B cell (primary cell): ENCODE measurements around the gene GSTT4. TPM values are rescaled to one million over a fixed set of nuclear protein-coding genes. Genes with fewer than 3 reads are reported as not detected.
"Not testable (repeated sequence)": the region's sequence is repeated elsewhere in the genome, so short reads cannot be mapped to it uniquely, and the experiment has no call there.

Source experiments
- ATAC-seq: fragments of 200-7000 bp; cut with Tn5 transposase; one replicate; pipeline ENCODE4 v1.10.0; 2021; ENCODE audit warnings: low read depth, mild to moderate bottlenecking, moderate number of reproducible peaks, moderate library complexity
- CTCF ChIA-PET: fragments of 350-600 bp; sonication (Branson Sonifier 250); formaldehyde crosslinking; loops from one replicate; lab custom pipeline; 2021; ENCODE audit warnings: antibody characterized with exemption, inconsistent platforms; lab: Charles Lee
- POLR2A ChIA-PET: fragments of 350-600 bp; sonication (Branson Sonifier 250); formaldehyde crosslinking; loops from one replicate; lab custom pipeline; 2021; ENCODE audit warnings: antibody characterized with exemption; lab: Charles Lee
- DNase-seq: peaks from one replicate; pipeline ENCODE4 v3.0.0; 2013
- H2AFZ ChIP-seq: 2 replicates; pipeline ENCODE4 v1.6.1; 2012; ENCODE audit warnings: mild to moderate bottlenecking, low read depth, low read length; ENCODE audit not compliant: insufficient read depth, poor library complexity, severe bottlenecking
- H3K27ac ChIP-seq, 2 donors: 1 replicate in 1 of 2; 2 replicates in 1 of 2; pipeline ENCODE4 v1.5.1; 2012 to 2013; ENCODE audit warnings: low read length in 2 of 2, mild to moderate bottlenecking in 2 of 2, moderate library complexity in 1 of 2
- H3K27me3 ChIP-seq, 4 experiments: fragments of 200-600 bp in 1 of 4; sonication (generic) in 1 of 4; replicated peaks in 1 of 4; 1 replicate in 2 of 4; 2 replicates in 2 of 4; pipeline versions ENCODE4 v1.6.1 to v1.7.0; 2013 to 2016; ENCODE audit warnings: low read length in 3 of 4, mild to moderate bottlenecking in 2 of 4, mixed read lengths in 1 of 4, moderate library complexity in 1 of 4; ENCODE audit not compliant: insufficient read depth in 4 of 4, control insufficient read depth in 3 of 4; ENCODE audit errors: control extremely low read depth in 1 of 4
- H3K36me3 ChIP-seq, 2 experiments: replicated peaks in 1 of 2; 1 replicate in 1 of 2; 2 replicates in 1 of 2; pipeline versions ENCODE4 v1.6.1 to v1.7.1; 2013; ENCODE audit warnings: low read length in 1 of 2; ENCODE audit not compliant: insufficient read depth in 2 of 2, control insufficient read depth in 1 of 2; ENCODE audit errors: control extremely low read depth in 1 of 2, extremely low read depth in 1 of 2
- H3K4me1 ChIP-seq, 2 donors: fragments of 200-600 bp in 1 of 2; sonication (generic) in 1 of 2; 1 replicate in 1 of 2; 2 replicates in 1 of 2; pipeline versions ENCODE4 v1.5.1 to v1.6.1; 2013 to 2017; ENCODE audit warnings: low read length in 2 of 2; ENCODE audit not compliant: control insufficient read depth in 2 of 2, insufficient read depth in 2 of 2
- H3K4me2 ChIP-seq: replicated peaks from 2 replicates; pipeline ENCODE3; 2012; ENCODE audit warnings: mild to moderate bottlenecking, low read depth, low read length; ENCODE audit not compliant: poor library complexity, severe bottlenecking
- H3K4me3 ChIP-seq, 5 experiments: fragments of 200-600 bp in 1 of 5; sonication (generic) in 1 of 5; 1 replicate in 3 of 5; 2 replicates in 2 of 5; pipeline versions ENCODE4 v1.5.1 to v1.7.0; 2011 to 2016; ENCODE audit warnings: low read length in 4 of 5, mild to moderate bottlenecking in 4 of 5, low read depth in 2 of 5, control low read depth in 1 of 5, moderate library complexity in 1 of 5; ENCODE audit not compliant: insufficient read depth in 1 of 5; ENCODE audit errors: control extremely low read depth in 1 of 5, extremely low read depth in 1 of 5
- H3K79me2 ChIP-seq: fragments of 200-600 bp; sonication (generic); one replicate; pipeline ENCODE4 v1.6.0; 2016; ENCODE audit warnings: low read length; ENCODE audit not compliant: control insufficient read depth, insufficient read depth
- H3K9ac ChIP-seq: fragments of 200-600 bp; sonication (generic); 2 replicates; pipeline ENCODE4 v1.6.1; 2017; ENCODE audit warnings: mild to moderate bottlenecking, low read length, moderate library complexity
- H3K9me3 ChIP-seq, 3 donors: one replicate each; pipeline versions ENCODE4 v1.6.1 to v1.7.1; 2013; ENCODE audit warnings: low read length in 2 of 3; ENCODE audit not compliant: control insufficient read depth in 2 of 3, insufficient read depth in 1 of 3; ENCODE audit errors: control extremely low read depth in 1 of 3
- H4K20me1 ChIP-seq: 2 replicates; pipeline ENCODE4 v1.6.0; 2012; ENCODE audit warnings: mild to moderate bottlenecking, low read length; ENCODE audit not compliant: insufficient read depth, control insufficient read depth, poor library complexity, severe bottlenecking
- H3K27ac Mint-ChIP-seq: one replicate; pipeline ENCODE4 v1.8.0; 2021; ENCODE audit warnings: mixed read lengths
- H3K27me3 Mint-ChIP-seq: one replicate; pipeline ENCODE4 v1.8.0; 2021; ENCODE audit warnings: mixed read lengths
- H3K4me1 Mint-ChIP-seq: one replicate; pipeline ENCODE4 v1.8.0; 2021; ENCODE audit warnings: mixed read lengths
- H3K4me3 Mint-ChIP-seq: one replicate; pipeline ENCODE4 v1.8.0; 2021; ENCODE audit warnings: mixed read lengths
- H3K9me3 Mint-ChIP-seq: one replicate; pipeline ENCODE4 v1.8.0; 2022; ENCODE audit warnings: mixed read lengths; ENCODE audit not compliant: insufficient read depth
- WGBS: methylation state at CpG from one replicate; pipeline ENCODE4 v1.1.5; 2013; ENCODE audit warnings: missing lambda C conversion rate; ENCODE audit not compliant: insufficient coverage; 5-methylcytosine and 5-hydroxymethylcytosine counted together
- intact Hi-C: fragments of 100-400 bp; cut with micrococcal nuclease; formaldehyde crosslinking; loops from one replicate; pipeline ENCODE4 v1.10.0; 2022
- polyA plus RNA-seq: library from polyadenylated mRNA; depleted of rRNA; stranded (reverse); fragments of >200 nt; gene quantifications from 2 replicates; pipeline ENCODE4 v1.2.3, GENCODE V29; 2012
- total RNA-seq, 2 donors: library from RNA; stranded (reverse); fragments of 120-200 nt in 1 of 2; gene quantifications; 1 replicate in 1 of 2; 2 replicates in 1 of 2; pipeline versions ENCODE4 v1.2.3 to v1.2.4, GENCODE V29; 2013 to 2022

Gene GSTT4
- total and polyA plus RNA-seq, 2 donors (not counting 1 experiment from before 2014, with no cell fraction given): not detected

GRCh38 chr22:23989583-23990244 is 15.5 kb downstream of the GSTT4 start:
- not testable (repeated sequence) for H3K4me2 ChIP-seq, H3K4me3 Mint-ChIP-seq

GRCh38 chr22:23986538-23987178 is 18.6 kb downstream of the GSTT4 start:
- 80% methylated on average over 4 of the region's 4 CpGs for WGBS
- intact Hi-C loops, H3K4me3 Mint-ChIP-seq: not testable (repeated sequence)

More at GRCh38 chr22:23989583-23990244, 15.5 kb downstream of the GSTT4 start:
- intact Hi-C loops, H3K27ac ChIP-seq, H3K9me3 Mint-ChIP-seq, H3K9ac ChIP-seq, H3K79me2 ChIP-seq, CTCF ChIA-PET, H3K4me1 ChIP-seq, H3K9me3 ChIP-seq, H2AFZ ChIP-seq, H3K27me3 ChIP-seq, H3K27ac Mint-ChIP-seq, H4K20me1 ChIP-seq, H3K4me1 Mint-ChIP-seq, POLR2A ChIA-PET, ATAC-seq, H3K27me3 Mint-ChIP-seq, H3K4me3 ChIP-seq, H3K36me3 ChIP-seq: not testable (repeated sequence)
- peak; percentile 0 for DNase-seq
- 85% methylated on average over 1 of the region's 3 CpGs for WGBS

GRCh38 chr22:23986089-23986488 is 19.2 kb downstream of the GSTT4 start:
- H3K9me3 ChIP-seq, H3K27me3 ChIP-seq, H4K20me1 ChIP-seq, H3K4me3 Mint-ChIP-seq, H3K9ac ChIP-seq, DNase-seq, H2AFZ ChIP-seq, H3K4me1 ChIP-seq, H3K27ac ChIP-seq, H3K4me1 Mint-ChIP-seq, ATAC-seq, H3K79me2 ChIP-seq, H3K27me3 Mint-ChIP-seq, H3K4me3 ChIP-seq, H3K36me3 ChIP-seq, POLR2A ChIA-PET, CTCF ChIA-PET, H3K27ac Mint-ChIP-seq, H3K4me2 ChIP-seq, H3K9me3 Mint-ChIP-seq, intact Hi-C loops: not testable (repeated sequence)
- 97% methylated on average over 8 of the region's 8 CpGs for WGBS

More at GRCh38 chr22:23986538-23987178, 18.6 kb downstream of the GSTT4 start:
- H3K27ac ChIP-seq, POLR2A ChIA-PET, H3K9me3 Mint-ChIP-seq, H3K27me3 ChIP-seq, H2AFZ ChIP-seq, H3K4me1 ChIP-seq, H3K79me2 ChIP-seq, H3K36me3 ChIP-seq, H3K27ac Mint-ChIP-seq, CTCF ChIA-PET, H3K4me3 ChIP-seq, DNase-seq, H4K20me1 ChIP-seq, ATAC-seq, H3K4me1 Mint-ChIP-seq, H3K4me2 ChIP-seq, H3K27me3 Mint-ChIP-seq, H3K9me3 ChIP-seq, H3K9ac ChIP-seq: not testable (repeated sequence)
